ENCODE results near the gene CMAS.
"Not testable (repeated sequence)": the region's sequence is repeated elsewhere in the genome, so short reads cannot be mapped to it uniquely, and the experiment has no call there.

The CMAS gene

GRCh38 chr12:22046090-22046967 lies at the start of gene CMAS:
Gene CMAS, plus strand, starts transcription at chr12:22046218. Its CDS starts 86 bp downstream, at chr12:22046304.
- H3K4me3 ChIP-seq (ENCODE audit: control insufficient read depth, low read depth, low read length) = peak within 1 kb of the TSS; percentile 88
- DNase-seq (ENCODE audit: low read depth) = peak; percentile 63
- no peak for TF ChIP-seq CTCF (conservative IDR thresholded peaks at IDR 0.05; ENCODE audit: control insufficient read depth, insufficient read depth, low read depth, low read length)

GRCh38 chr12:21998295-21998694 lies 47.7 kb upstream of the CMAS start:
- no peak for TF ChIP-seq CTCF (conservative IDR thresholded peaks at IDR 0.05; ENCODE audit: control insufficient read depth, insufficient read depth, low read depth, low read length)
- no peak overlapping the region for H3K4me3 ChIP-seq (ENCODE audit: control insufficient read depth, low read depth, low read length)
- DNase-seq (ENCODE audit: low read depth) = no peak

- no peak overlapping the region for H3K4me3 ChIP-seq (ENCODE audit: control insufficient read depth, low read depth, low read length)
- TF ChIP-seq CTCF (conservative IDR thresholded peaks at IDR 0.05; ENCODE audit: control insufficient read depth, insufficient read depth, low read depth, low read length) = no peak
- no peak for DNase-seq (ENCODE audit: low read depth)
These were observed 47.2 kb upstream of the CMAS start for GRCh38 chr12:21998782-21999181.

GRCh38 chr12:22002430-22002829 lies 43.6 kb upstream of the CMAS start:
- no peak for TF ChIP-seq CTCF (conservative IDR thresholded peaks at IDR 0.05; ENCODE audit: control insufficient read depth, insufficient read depth, low read depth, low read length)
- DNase-seq (ENCODE audit: low read depth) = no peak
- H3K4me3 ChIP-seq (ENCODE audit: control insufficient read depth, low read depth, low read length) = no peak overlapping the region

- DNase-seq (ENCODE audit: low read depth); H3K4me3 ChIP-seq (ENCODE audit: control insufficient read depth, low read depth, low read length): not testable (repeated sequence)
These were observed 38.2 kb upstream of the CMAS start for GRCh38 chr12:22007794-22008193.

- no peak for DNase-seq (ENCODE audit: low read depth)
- no peak for TF ChIP-seq CTCF (conservative IDR thresholded peaks at IDR 0.05; ENCODE audit: control insufficient read depth, insufficient read depth, low read depth, low read length)
- H3K4me3 ChIP-seq (ENCODE audit: control insufficient read depth, low read depth, low read length) = no peak overlapping the region
These were observed 37.8 kb upstream of the CMAS start for GRCh38 chr12:22008196-22008595.

GRCh38 chr12:22014041-22014782 lies 31.8 kb upstream of the CMAS start:
- peak; percentile 18 for DNase-seq (ENCODE audit: low read depth)
- no peak for TF ChIP-seq CTCF (conservative IDR thresholded peaks at IDR 0.05; ENCODE audit: control insufficient read depth, insufficient read depth, low read depth, low read length)
- H3K4me3 ChIP-seq (ENCODE audit: control insufficient read depth, low read depth, low read length) = no peak overlapping the region
